T-helper 1 cell (primary cell): ENCODE results near the gene PRM2.
A peak's percentile ranks its signal among the peaks of the same experiment; 100 is the strongest.

Source experiments
- DNase-seq, 5 donors: peaks; one replicate each; pipeline ENCODE4 v3.0.0-alpha.2; 2012 to 2020

The PRM2 gene

DNA sequence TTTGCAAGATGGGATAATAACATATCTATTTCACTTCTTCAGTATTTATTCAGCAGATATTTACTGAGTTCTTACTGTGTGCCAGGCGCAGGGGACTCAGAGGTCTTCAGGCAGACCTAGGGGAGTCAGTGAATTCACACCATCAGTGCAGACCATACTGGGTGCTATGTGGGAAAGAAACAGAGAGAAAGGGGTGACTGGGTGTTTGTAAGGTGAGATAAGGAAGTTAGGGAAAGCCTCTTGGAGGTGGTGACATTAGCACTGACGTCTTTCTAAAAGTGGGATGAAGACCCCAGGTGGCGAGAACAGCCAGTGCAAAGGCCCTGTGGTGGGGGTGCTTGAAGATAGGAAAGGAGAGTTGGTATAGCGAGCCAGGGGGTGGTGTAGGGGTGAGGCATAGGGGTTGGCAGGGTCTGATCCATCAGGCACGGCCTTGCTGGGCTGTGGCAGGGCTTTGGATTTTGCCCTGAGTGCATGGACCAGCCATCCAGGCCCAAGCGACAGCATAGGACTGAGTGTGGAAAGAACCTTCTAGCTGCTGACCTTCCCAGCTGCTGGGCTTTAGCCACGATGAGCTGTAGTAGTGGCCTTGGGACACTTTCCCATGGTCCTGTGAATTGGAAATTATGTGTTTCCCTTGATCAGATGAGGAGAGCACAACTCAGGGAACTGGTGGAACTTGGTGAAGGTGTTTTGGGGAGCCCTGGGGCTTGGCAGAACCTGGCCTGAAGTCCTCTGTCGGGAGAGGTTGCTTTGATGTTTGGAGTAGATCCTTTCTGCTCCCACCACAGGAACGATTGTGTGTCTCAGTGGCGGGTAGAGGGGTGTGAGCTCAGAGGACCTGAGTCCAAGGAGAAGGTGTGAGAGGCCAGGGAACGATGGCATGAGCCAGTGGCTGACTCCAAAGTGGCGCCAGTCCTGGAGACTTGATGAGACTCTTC is 16.4 kb downstream of the PRM2 start:
- no peak for DNase-seq

GRCh38 chr16:11258553-11259492 is 17.5 kb downstream of the PRM2 start:
- peak in 1 of 5 donors; percentile 84 for DNase-seq

- DNase-seq: peak in 4 of 5 donors; percentile 39 to 82 (median 44)
These were observed 18.9 kb downstream of the PRM2 start for GRCh38 chr16:11257131-11257938.

DNA sequence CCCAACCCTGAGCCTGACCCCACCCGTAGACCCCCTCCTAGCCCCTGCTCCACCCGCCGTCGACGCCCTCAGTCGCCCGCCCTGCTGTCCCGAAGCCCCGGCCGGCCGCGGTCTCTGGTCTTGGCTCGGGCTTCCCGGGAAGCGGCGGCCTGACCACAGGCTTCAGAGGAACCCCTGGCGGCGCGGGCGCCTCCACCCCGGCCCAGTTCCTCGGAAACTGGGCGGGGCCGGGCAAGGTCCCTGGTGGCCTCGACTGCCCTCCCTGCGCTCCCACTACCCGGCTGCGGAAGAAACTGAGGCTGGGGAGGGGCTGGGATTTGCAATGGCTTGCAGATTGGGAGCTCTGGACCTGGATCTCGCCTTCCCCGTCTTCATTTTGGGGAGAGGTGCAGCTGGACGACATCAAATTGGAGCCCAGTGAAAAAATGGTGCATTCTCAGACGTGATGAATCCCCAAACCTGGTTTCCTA is 19.6 kb downstream of the PRM2 start:
- peak in 2 of 5 donors; percentile 33 to 35 for DNase-seq

DNA sequence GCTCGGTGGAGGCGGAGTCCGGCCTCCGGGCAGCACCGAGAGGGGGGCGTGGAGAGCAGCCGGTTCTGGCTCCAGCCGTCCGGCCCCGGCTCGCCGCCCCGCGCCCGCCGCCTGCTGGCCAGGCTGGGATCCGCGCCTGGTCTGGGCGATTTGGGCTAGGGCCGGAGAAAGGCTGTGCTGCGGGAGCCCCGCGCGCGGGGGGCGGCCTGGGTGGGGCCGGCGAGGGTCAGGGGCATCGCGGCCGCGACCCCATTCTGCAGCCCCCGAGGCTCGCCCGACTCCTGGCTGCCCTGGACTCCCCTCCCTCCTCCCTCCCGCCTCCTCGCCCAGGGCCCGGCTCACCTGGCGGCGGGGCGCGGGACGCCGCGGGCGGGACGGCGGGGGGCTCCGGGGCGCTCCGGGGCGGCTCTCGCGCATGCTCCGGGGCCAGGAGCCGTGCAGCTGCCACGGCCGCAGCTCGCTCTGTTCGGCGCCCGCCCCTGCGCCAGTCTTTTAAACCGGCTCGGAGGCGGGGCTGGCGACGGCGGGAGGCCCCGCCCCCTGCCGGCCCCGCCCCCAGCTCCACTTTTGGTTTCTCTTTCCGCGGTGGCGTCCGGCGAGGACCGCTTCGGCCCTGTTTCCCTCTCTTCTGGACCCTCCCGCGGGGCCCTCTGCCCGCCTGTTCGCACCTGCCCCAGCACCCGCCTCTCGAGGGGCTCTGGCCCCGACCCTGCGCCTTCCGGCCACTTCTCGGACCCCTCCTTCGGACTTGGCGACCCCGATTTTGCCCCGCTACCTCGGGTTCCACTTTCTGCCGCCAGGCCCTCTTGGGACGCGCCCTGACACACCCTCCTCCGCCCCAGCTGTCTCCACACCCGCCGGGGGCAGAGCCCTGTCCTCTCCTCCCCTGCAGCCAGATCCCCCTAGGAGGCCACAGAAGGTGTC is 20.3 kb downstream of the PRM2 start, which contains the start of gene SOCS1:
Gene SOCS1 (minus strand): TSS at position 468 of the 924 bp plus-strand sequence. CDS start 726 bp downstream, outside the sequence.
- DNase-seq: peak; percentile 76 to 90 (median 81)

DNA sequence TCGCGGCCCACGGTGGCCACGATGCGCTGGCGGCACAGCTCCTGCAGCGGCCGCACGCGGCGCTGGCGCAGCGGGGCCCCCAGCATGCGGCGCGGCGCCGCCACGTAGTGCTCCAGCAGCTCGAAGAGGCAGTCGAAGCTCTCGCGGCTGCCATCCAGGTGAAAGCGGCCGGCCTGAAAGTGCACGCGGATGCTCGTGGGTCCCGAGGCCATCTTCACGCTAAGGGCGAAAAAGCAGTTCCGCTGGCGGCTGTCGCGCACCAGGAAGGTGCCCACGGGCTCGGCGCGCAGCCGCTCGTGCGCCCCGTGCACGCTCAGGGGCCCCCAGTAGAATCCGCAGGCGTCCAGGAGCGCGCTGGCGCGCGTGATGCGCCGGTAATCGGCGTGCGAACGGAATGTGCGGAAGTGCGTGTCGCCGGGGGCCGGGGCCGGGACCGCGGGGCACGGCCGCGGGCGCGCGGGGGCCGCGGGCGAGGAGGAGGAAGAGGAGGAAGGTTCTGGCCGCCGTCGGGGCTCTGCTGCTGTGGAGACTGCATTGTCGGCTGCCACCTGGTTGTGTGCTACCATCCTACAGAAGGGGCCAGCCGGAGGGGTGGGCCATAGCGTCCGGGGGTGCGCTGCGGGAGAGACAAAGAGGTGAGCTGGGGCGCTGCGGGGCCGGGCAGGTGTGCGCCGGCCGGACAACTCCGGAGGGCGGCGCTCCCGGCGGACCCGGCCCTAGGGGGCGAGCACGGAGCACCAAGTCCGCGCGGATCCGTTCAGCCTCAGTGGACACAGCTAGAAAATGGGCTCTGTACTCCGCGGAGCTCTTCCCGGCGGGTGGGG is 21.2 kb downstream of the PRM2 start:
- DNase-seq: peak; percentile 40 to 79 (median 63)

GRCh38 chr16:11253995-11254912 is 22.0 kb downstream of the PRM2 start:
- no peak for DNase-seq

DNA sequence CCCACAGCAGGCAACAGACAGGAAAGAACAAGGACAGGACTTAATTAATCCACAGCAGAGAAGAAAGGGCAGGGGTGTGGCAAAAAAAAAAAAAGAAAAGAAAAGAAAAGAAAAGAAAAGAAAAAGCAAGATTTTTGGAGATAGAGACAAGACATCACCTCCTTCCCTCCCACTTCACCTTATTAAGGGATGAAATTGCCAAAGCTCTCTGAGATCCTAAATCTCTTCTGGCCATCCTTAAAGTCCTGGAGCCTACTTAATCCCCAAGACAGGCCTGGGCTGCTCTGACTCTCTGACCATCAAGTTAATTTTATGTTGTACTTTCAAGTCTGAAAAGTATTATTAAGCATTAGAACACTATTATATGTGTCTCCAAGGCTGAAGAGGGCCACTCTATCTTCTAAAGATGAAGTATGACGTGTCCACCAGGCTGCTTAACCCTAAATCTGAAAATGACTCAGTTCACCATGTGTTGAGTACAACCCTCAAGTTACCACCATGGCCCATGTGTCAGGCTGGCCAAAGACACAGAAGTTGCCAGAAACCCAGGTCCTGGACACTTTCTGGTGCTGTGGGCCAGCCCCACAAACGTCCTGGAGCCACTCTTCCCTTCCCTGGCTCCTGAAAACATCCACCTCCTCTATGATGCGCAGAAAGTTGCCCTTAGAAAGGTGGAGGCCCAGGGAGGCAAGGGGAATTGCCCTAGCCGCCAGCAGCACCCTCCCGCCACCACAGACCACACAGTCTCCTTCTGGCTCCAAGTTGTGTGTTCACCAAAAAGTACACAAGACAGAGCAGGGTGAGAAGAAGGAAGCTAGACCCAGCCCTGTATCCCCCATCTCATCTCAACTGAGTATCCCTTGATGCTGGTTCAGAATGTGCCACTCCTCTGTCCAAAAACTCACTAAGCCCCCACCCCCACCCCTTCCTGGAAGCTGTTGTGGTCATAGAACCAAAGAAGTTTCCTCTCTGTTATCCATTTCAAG is 23.0 kb downstream of the PRM2 start:
- DNase-seq: peak in 4 of 5 donors; percentile 35 to 78 (median 42)

DNA sequence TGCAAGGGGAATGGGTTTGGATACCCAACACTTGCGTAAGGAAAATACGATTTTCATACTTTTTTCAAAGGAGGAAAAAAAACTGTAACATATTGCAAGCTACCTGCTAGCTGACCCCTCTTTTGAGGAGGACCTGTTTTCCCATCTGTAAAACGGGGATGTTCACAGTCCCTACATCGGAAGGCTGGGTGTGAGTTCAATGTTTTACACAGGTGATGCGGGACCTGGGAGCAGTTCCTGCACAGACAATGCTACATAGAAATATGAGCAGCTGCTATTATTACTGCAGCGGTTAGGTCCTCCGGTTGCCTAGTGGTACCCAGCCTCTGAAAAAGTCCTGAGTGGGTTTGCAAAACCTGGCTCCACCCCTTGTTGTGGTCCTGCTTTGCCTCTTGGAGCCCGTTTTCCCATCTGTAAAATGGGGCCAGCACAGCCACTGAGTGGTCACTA is 23.8 kb downstream of the PRM2 start:
- DNase-seq: peak in 1 of 5 donors; percentile 44

DNA sequence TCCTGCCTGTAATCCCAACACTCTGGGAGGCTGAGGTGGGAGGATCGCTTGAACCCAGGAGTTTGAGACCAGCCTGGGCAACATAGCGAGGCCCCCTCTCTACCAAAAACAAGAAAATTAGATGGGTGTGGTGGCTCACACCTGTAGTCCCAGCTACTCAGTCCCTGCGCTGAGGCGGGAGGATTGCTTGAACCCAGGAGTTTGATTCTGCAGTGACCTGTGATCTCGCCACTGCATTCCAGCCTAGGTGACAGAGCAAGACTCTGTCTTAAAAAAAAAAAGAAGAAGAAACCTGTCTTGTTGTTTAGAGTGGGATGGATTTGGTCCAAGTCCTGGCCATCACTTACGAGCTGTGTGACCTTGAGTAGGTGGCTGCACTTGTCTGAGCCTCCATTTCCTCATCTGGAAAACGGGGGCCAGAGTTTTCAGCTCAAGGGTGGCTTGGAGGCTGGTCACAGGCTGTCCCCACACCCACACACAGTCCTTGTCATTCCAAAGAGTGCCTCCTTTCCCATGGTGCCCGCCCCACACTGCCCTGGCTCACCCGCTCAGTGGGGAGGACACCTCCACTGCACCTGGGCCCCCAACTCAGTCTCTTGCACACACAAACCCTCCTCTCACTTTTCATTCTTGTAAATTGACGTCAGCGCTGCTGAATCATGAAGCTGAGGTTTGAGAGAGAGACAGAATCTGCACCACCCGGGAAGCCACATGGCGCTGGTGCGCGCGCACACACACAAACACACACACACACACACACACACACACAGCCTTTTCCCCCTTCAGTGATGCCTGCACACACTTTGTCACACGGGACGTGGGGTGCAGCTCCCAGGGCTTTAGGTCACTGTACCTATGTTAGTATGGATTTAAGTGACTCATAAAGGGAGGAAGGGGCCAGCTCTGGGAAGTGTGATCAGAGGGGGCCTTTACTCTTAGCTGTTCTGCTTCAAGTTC is 24.5 kb downstream of the PRM2 start:
- peak in 4 of 5 donors; percentile 53 to 92 (median 62) for DNase-seq

DNA sequence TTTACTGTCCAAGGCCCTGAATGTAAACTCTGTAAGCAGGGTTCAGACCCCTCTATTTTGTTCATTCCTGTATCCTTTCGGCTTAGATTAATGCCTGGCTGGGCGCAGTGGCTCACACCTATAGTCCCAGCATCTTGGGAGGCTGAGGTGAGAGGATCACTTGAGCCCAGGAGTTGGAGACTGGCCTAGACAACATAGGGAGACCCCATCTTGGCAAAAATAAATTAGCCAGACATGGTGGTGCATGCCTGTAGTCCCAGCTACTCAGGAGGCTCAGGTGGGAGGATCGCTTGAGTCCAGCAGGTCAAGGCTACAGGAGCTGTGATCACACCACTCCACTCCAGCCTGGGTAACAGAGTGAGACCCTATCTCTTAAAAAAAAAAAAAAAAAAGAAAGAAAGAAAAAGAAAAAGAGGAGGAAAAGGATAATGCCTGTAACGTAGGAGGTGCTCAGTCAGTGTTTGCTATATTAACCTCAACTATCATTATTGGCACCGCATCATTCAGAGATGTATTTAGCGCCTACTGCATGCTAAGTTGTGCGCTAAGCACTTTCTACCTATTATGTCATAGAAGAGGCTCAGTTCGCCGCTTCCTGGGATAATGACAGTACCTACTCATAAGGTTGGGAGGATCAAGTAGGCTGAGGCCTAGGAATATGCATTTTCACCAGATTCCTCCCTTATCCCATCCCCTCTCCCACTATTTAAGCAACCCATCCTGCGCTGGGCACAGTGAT is 25.3 kb downstream of the PRM2 start:
- no peak for DNase-seq

DNA sequence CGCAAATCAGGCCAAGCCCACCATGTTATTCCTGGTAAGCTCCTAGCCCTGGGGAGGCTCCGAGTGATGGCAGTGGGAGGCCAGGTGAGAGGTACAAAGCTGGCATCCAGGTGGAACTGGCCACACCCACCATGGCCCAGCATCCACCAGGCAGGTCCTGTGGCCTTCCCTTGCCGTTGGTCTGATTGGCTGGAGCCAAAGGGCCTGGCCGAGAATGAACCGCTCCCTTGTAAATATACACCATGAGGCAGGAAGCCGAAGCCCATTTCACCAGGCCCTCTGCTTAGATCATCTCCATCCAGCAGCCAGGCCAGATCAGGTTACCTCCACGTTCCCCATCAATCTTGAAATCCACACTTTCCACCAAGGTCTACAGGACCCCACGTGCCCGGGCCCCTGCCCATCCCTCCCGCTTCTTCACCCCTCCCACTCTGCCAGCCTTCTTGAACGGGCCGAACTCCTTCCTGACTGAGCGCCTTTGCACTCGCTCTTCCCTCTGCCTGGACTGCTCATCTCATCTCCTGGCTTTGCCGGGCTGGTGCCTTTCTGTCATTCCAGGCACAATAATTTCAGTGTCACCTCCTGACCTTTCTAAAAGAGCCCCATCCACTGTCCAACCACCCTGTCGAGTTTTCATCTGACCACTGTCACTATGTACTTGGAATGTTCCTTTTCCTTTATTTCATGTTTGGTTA is 26.0 kb downstream of the PRM2 start:
- DNase-seq: peak in 1 of 5 donors; percentile 40

DNA sequence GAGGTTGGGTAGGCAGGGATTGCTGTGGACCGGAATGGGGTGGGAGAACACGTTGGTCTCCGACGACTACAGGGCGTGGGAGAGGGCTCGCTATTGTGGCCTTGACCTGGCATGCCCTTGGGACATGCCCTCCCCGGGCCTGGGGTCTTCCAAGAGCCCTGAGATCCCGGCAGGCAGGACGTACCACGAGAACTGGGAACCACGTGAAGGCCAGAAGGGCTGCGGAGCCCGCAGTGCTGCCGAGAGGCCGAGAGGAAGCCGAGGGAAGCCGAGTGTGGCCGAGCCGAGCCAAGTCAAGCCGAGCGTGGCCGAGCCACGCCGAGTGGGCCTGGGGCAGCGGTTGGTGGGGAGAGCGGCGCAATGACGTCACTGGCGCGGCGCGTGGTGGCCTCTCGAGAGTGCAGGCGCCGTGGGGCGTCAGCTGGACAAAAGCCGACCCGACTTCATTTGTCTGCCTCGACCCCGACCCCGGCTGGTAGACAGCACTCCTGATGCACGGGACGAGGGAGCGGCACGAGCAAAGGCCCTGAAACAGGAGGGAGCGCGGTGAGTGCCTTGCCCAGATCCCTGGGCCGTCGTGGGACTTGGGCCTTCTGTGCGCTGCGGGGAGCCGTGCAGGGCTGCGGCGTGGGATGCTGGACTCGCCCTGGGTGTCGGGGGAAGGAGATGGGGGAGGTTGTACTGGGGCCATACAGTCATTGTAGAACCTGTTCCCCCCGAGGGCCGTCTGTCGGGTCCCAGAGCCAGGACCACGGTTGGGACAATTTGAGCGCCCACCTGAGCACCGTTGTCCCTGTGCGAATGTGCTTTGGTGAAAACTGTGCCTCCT is 26.8 kb downstream of the PRM2 start:
- no peak for DNase-seq

DNA sequence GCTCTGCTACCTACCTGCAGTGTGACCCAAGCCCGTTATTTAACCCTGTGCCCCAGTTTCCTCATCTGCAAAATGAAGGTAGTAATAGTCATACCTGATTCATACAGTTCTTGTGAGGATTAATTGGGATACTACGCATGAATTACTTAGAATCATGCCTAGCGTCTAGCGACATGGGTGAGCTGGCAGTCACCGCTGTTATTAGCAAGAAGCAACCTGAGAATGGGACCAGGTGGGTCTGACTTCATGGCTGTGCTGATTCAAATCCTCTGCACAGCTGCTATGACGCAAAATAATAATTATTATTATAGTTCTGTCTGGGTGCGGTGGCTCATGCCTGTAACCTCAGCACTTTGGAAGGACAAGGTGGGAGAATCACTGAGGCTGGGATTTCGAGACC is 28.1 kb downstream of the PRM2 start:
- DNase-seq: no peak
